Right kidney (tissue), 1 donor: ENCODE data around the gene NPW.
"Not testable (repeated sequence)": the region's sequence is repeated elsewhere in the genome, so short reads cannot be mapped to it uniquely, and the experiment has no call there.

Experiments
- DNase-seq: peaks from one replicate; pipeline ENCODE4 v3.0.0-alpha.2; 2016

The NPW gene

GRCh38 chr16:2001456-2002355 is 17.9 kb upstream of the NPW start:
- no peak for DNase-seq

DNA sequence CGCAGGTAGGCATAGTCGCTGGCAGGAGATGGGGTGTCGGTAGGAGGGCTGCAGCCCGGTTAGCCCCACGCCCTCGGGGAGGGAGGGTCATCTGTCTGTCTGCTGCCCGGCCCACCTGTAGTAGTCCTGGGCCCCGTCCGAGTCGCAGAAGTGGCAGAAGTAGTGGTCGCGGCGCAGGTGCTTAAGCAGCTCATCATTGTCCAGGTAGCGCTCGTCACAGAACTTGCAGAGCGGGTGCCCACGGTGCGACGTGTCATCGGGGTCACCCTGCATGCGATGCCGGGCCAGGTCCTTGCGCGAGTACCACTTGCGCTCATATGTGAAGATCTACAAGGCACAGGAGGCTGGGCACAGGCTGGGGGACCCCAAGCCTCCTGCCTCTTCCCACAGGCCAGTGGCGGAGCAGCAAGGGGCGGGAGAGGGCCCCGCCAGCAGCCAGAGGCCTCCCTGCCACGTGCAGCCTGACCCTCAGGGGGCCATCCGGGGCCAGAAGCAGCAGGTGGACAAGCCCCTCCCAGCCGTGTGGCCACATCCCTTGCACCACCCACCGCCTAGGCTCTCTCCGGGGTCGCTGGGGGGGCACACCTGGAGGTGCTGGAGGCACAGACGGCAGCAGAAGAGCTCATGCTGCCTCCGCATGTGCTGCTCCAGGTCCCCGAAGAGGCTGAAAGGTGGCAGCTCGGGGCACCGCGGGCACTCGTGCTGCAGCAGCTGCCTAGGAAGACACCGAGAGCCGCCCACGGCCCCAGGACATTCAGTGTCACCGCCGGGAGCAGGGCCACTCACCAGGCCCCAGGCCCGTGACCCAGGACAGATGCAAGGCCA is 17.0 kb upstream of the NPW start:
- DNase-seq = no peak

- DNase-seq = no peak
These were observed 16.3 kb upstream of the NPW start for GRCh38 chr16:2003231-2003826.

DNA sequence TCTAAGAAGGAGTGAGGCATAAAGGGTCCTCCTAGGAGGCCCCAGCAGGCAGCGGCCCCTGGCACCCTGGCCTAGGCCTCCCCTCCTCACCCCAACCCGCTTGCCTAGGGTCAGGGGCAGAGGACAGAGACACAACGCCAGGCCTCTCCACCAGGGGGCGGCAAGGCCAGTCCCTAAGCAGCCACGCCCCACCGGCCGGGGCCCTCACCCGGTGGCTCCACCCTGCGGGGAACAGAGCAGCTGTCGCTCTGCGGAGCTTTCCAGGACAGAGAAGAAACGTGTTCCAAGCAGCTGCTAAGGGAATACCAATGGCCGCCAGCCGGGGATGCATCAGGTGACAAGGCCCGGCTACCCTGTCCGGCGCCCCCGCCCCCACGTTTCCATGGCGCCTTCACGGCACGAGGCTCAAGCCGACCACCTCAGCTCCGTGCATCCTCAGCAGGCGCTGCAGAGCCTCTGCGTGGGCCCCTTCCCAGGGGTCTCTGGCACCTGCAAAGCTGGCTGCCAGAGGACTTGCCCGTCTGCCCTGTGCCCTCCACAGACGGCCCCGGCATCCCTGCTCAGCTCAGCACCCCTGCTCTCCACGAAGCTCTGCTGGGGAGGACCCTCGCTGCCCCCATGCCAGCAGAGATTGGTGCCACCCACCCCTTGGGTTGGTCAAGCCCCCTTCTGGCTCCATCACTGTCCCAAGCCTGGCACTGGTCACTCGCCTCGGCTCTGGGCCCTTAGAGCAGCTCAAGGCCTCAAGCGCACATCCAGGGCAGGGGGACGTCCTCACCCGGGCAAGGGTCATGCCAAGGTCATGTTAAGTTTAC is 15.6 kb upstream of the NPW start:
- DNase-seq = peak; percentile 70

- no peak for DNase-seq
These were observed 14.6 kb upstream of the NPW start for GRCh38 chr16:2004795-2005517.

- DNase-seq = no peak
These were observed 13.9 kb upstream of the NPW start for GRCh38 chr16:2005646-2006045.

- no peak for DNase-seq
These were observed 13.3 kb upstream of the NPW start for GRCh38 chr16:2006317-2006716.

- DNase-seq = no peak
These were observed 12.3 kb upstream of the NPW start for GRCh38 chr16:2007081-2007836.

DNA sequence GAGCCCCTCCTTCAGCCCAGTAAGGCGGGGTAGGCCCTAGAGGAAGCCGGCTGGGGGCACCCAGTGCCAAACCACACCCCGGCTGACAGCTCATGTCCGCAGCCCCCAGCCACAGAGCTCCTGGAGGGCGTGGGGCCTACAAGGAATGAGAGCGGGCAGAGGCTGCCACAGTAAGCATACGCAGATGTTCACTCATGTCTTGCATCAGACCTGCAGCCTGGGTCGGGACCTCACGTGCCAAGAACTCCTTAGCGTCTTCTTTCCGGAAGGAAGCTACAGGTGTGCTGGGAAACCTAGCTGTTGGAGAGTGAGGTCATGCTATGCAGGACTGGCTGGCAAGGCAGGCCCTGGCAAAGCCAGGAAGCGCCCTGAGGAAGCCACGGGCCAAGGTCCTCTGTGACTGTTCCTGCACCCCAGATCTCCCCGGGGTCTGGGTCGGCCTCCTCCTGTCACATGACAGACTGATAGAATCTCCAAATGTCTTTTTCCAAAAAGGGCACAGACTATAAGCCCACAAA is 11.5 kb upstream of the NPW start:
- DNase-seq = no peak

- no peak for DNase-seq
These were observed 10.9 kb upstream of the NPW start for GRCh38 chr16:2008631-2009163.

GRCh38 chr16:2009164-2009711 is 10.3 kb upstream of the NPW start:
- DNase-seq = peak; percentile 43

- DNase-seq = peak; percentile 81
These were observed 9.6 kb upstream of the NPW start, which contains the start of gene ZNF598 for GRCh38 chr16:2009791-2010510. Gene ZNF598, minus strand, starts transcription at chr16:2009821.

DNA sequence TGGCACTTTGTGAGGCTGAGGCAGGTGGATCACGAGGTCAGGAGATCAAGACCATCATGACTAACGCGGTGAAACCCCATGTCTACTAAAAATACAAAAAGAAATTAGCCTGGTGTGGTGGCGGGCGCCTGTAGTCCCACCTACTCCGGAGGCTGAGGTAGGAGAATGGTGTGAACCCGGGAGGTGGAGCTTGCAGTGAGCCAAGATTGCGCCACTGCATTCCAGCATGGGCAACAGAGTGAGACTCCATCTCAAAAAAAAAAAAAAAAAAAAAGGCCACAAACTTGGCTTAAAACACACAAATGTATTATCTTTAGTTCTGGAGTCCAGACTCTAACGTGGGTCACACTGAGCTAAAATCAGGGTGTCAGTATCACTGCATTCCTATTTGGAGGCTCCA is 7.9 kb upstream of the NPW start:
- DNase-seq = not testable (repeated sequence)

DNA sequence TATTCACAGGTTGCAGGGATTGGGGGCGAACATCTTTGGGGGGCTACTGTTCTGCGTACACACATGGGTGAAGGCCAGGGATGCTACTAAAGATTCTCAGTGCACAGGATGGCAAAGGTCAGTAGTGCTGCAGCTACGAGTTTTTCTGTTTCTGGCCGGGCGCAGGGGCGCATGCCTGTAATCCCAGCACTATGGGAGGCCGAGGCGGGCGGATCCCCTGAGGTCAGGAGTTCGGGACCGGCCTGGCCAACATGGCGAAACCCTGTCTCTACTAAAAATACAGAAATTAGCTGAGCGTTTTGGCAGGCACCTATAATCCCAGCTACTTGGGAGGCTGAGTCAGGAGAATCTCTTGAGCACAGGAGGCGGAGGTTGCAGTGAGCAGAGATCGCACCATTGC is 6.1 kb upstream of the NPW start:
- no peak for DNase-seq

DNA sequence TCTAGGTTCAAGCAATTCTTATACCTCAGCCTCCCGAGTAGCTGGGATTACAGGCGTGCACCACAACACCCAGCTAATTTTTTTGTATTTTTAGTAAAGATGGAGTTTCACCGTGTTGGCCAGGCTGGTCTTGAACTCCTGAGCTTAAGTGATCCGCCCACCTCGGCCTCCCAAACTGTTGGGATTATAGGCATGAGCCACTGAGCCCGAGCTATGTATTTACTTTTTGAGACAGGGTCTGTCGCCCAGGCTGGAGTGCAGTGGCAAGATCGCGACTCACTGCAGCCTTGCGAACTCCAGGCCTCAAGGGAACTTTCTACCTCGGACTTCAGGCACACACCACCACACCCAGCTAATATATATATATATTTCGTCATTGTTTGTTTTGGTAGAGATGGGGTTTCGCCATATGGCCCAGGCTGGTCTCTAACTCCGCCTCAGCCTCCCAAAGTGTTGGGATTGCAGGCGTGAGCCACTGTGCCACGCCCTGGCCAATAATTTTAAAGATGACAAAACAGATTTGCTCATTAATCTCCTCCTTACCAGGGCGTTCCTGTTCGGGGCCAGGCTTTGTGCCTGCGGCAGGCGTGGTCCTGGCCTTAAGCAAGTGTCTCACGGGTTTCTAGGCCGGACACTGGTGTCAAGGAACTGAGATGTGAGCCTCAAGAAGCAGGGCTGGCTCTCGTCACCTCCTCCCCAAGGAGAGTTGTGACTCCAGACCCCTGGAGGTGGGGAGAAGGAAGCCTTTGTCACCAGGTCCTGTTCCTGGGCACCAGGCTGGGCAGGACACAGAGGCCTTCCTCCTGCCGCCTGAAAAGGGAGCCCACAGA is 4.3 kb upstream of the NPW start:
- DNase-seq = no peak

- no peak for DNase-seq
These were observed 3.7 kb upstream of the NPW start for GRCh38 chr16:2015947-2016208.

- peak; percentile 11 for DNase-seq
These were observed 3.1 kb upstream of the NPW start for GRCh38 chr16:2016407-2016922.
